ENCODE data around the gene MBOAT1.

DNA sequence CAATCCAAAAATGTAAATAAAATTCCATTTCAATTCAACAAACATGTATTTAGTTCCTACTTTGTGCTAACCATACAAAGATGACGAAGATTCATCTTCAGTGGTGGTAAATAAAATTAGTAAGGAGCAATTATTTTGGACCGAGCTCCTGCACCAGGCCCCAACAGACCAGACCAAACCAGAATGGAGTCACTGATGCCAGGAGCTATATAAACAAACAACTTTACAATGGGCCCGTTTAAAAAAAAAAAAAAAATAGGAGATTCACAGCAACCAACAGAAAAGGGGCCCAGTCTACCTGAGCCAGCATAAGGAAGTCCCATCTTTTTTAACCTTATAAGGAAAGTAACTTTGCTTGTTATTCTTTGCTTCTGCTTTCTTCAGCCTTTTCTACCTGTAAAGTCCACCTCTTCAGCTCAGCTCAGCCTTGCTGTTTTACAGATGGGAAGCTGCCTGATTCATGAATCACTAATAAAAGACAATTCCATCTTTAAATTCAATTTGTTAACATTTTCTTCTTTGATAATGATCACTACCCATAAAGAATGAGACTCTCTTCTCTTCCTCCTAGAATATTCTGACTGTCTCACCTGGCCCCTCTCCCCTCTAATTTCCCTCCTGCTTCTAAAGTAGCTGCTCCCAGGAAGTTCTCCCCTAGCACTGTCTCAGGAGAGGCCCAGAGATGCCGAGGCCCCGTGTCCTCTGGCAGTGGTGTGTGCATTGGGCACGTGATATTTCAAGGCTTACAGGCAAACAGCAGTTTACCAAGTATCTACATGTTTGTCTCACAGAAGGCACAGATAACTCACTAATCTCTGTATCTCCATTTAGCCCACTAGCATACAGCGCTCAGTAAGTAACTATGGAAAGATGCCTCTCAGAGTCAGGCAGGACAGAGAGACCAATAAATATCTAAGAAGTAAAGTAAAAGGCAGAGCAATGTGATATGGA, 8.4 kb downstream of the MBOAT1 start:
- TF ChIP-seq, protein P1, sequence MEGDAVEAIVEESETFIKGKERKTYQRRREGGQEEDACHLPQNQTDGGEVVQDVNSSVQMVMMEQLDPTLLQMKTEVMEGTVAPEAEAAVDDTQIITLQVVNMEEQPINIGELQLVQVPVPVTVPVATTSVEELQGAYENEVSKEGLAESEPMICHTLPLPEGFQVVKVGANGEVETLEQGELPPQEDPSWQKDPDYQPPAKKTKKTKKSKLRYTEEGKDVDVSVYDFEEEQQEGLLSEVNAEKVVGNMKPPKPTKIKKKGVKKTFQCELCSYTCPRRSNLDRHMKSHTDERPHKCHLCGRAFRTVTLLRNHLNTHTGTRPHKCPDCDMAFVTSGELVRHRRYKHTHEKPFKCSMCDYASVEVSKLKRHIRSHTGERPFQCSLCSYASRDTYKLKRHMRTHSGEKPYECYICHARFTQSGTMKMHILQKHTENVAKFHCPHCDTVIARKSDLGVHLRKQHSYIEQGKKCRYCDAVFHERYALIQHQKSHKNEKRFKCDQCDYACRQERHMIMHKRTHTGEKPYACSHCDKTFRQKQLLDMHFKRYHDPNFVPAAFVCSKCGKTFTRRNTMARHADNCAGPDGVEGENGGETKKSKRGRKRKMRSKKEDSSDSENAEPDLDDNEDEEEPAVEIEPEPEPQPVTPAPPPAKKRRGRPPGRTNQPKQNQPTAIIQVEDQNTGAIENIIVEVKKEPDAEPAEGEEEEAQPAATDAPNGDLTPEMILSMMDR (IDR thresholded peaks at IDR 0.05) = no peak
- no peak for TF ChIP-seq POLR2A (IDR thresholded peaks at IDR 0.05)
